Measurements from ENCODE around the gene FAM20C.

- TF ChIP-seq, protein P1, sequence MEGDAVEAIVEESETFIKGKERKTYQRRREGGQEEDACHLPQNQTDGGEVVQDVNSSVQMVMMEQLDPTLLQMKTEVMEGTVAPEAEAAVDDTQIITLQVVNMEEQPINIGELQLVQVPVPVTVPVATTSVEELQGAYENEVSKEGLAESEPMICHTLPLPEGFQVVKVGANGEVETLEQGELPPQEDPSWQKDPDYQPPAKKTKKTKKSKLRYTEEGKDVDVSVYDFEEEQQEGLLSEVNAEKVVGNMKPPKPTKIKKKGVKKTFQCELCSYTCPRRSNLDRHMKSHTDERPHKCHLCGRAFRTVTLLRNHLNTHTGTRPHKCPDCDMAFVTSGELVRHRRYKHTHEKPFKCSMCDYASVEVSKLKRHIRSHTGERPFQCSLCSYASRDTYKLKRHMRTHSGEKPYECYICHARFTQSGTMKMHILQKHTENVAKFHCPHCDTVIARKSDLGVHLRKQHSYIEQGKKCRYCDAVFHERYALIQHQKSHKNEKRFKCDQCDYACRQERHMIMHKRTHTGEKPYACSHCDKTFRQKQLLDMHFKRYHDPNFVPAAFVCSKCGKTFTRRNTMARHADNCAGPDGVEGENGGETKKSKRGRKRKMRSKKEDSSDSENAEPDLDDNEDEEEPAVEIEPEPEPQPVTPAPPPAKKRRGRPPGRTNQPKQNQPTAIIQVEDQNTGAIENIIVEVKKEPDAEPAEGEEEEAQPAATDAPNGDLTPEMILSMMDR (conservative IDR thresholded peaks at IDR 0.05; ENCODE audit: low read length) = no peak
- TF ChIP-seq EZH2phosphoT487 (IDR thresholded peaks at IDR 0.05; ENCODE audit: borderline replicate concordance, low read depth, low read length) = no peak
Observed at GRCh38 chr7:265192-265997, 73.0 kb downstream of the FAM20C start.
